ENCODE measurements around the gene PHC2.

PHC2 gene

DNA sequence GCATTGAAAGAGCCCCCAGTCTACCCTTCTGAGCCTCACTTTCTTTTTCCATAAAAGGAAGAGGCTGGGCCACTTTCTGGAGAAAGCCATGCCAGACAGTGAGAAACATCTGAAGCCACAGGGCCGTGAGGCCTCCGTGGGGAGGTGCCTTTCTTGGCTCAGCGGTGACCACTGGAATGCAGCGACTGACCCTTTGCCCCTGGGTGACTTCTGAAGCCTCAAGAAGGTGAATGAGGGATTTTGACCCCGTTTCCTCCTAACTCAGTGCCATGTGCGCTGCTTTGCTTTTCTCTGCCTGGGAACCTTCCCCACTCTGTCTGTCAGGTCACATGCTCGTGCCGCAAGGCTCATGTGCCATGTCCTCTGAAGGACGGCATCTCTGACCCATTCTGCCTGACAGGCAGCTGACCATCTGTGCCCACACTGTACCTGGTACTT, 65.3 kb downstream of the PHC2 start:
- H3K79me2 ChIP-seq (ENCODE audit: control insufficient read depth, insufficient read depth, low read length, poor library complexity), result peaks cover 6% of the 10 kb centered on the region
- H3K4me3 ChIP-seq (ENCODE audit: low read depth, low read length), result no peak overlapping the region
- peak overlapping the region; percentile 84 for H2BK5ac ChIP-seq (ENCODE audit: low read depth, low read length, poor library complexity)
- H4K12ac ChIP-seq (ENCODE audit: low read depth, low read length), result no peak overlapping the region
- H2BK120ac ChIP-seq (ENCODE audit: insufficient read depth, low read length, poor library complexity), result peak overlapping the region; percentile 96
- no peaks in the 10 kb centered on the region for H3K27me3 ChIP-seq (ENCODE audit: insufficient read depth, low read length)
- no peak overlapping the region for H3K9ac ChIP-seq (ENCODE audit: low read length)
- H3K23ac ChIP-seq (ENCODE audit: low read length), result no peak overlapping the region
- no peak for DNase-seq
- H3K79me1 ChIP-seq (ENCODE audit: low read length), result peaks cover 21% of the 10 kb centered on the region
- no peak overlapping the region for H2AK5ac ChIP-seq (ENCODE audit: low read length)
- no peak overlapping the region for H2AFZ ChIP-seq (ENCODE audit: insufficient read depth, low read length, poor library complexity)
- H4K8ac ChIP-seq (ENCODE audit: low read depth, low read length), result peak overlapping the region; percentile 0
- H3K4me2 ChIP-seq (ENCODE audit: low read length), result peak overlapping the region; percentile 1
- H3K18ac ChIP-seq (ENCODE audit: low read length), result peak overlapping the region; percentile 26
- no peak overlapping the region for H3K4ac ChIP-seq (ENCODE audit: low read depth, low read length)
- H3K27ac ChIP-seq (ENCODE audit: low read depth, low read length), result peak overlapping the region; percentile 88
- peak overlapping the region; percentile 84 for H2BK12ac ChIP-seq (ENCODE audit: low read length)
- H3K36me3 ChIP-seq (ENCODE audit: control insufficient read depth in 1 of 2, insufficient read depth in 2 of 2, low read length in 2 of 2), result no peaks in the 10 kb centered on the region
- peak overlapping the region; percentile 2 for H3K14ac ChIP-seq (ENCODE audit: low read length)
- no peaks in the 10 kb centered on the region for H3K9me3 ChIP-seq (ENCODE audit: insufficient read depth, low read depth, low read length)
- peaks cover 21 to 42% of the 10 kb centered on the region in 2 experiments for H3K4me1 ChIP-seq (ENCODE audit: control insufficient read depth in 1 of 2, insufficient read depth in 2 of 2, low read length in 2 of 2)
- WGBS (ENCODE audit: extremely low coverage, insufficient coverage, insufficient read length), result no CpG with 5 or more reads among the region's 9 CpGs
- H4K91ac ChIP-seq (ENCODE audit: low read depth, low read length), result peak overlapping the region; percentile 95

- H2AFZ ChIP-seq (ENCODE audit: insufficient read depth, low read length, poor library complexity), result peak overlapping the region; percentile 31
- H2BK120ac ChIP-seq (ENCODE audit: insufficient read depth, low read length, poor library complexity), result peak overlapping the region; percentile 96
- H4K8ac ChIP-seq (ENCODE audit: low read depth, low read length), result peak overlapping the region; percentile 75
- no peaks in the 10 kb centered on the region for H3K27me3 ChIP-seq (ENCODE audit: insufficient read depth, low read length)
- H3K4ac ChIP-seq (ENCODE audit: low read depth, low read length), result peak overlapping the region; percentile 34
- no peak overlapping the region for H3K9ac ChIP-seq (ENCODE audit: low read length)
- H2AK5ac ChIP-seq (ENCODE audit: low read length), result peak overlapping the region; percentile 86
- no peak overlapping the region for H3K4me3 ChIP-seq (ENCODE audit: low read depth, low read length)
- H2BK5ac ChIP-seq (ENCODE audit: low read depth, low read length, poor library complexity), result peak overlapping the region; percentile 84
- peaks cover 6% of the 10 kb centered on the region for H3K79me2 ChIP-seq (ENCODE audit: control insufficient read depth, insufficient read depth, low read length, poor library complexity)
- peaks cover 21 to 42% of the 10 kb centered on the region in 2 experiments for H3K4me1 ChIP-seq (ENCODE audit: control insufficient read depth in 1 of 2, insufficient read depth in 2 of 2, low read length in 2 of 2)
- peak overlapping the region; percentile 84 for H2BK12ac ChIP-seq (ENCODE audit: low read length)
- peak overlapping the region; percentile 37 for H4K12ac ChIP-seq (ENCODE audit: low read depth, low read length)
- H3K23ac ChIP-seq (ENCODE audit: low read length), result no peak overlapping the region
- peak overlapping the region; percentile 7 for H3K4me2 ChIP-seq (ENCODE audit: low read length)
- H4K91ac ChIP-seq (ENCODE audit: low read depth, low read length), result peak overlapping the region; percentile 95
- H3K27ac ChIP-seq (ENCODE audit: low read depth, low read length), result peak overlapping the region; percentile 88
- H3K79me1 ChIP-seq (ENCODE audit: low read length), result peaks cover 21% of the 10 kb centered on the region
- DNase-seq, result no peak
- no CpG with 5 or more reads among the region's 2 CpGs for WGBS (ENCODE audit: extremely low coverage, insufficient coverage, insufficient read length)
- peak overlapping the region; percentile 13 for H3K18ac ChIP-seq (ENCODE audit: low read length)
- H3K36me3 ChIP-seq (ENCODE audit: control insufficient read depth in 1 of 2, insufficient read depth in 2 of 2, low read length in 2 of 2), result no peaks in the 10 kb centered on the region
- peak overlapping the region; percentile 89 for H3K14ac ChIP-seq (ENCODE audit: low read length)
- H3K9me3 ChIP-seq (ENCODE audit: insufficient read depth, low read depth, low read length), result no peaks in the 10 kb centered on the region
These were observed 66.4 kb downstream of the PHC2 start for GRCh38 chr1:33364565-33364918.

- H2AK5ac ChIP-seq (ENCODE audit: low read length), result peak overlapping the region; percentile 84
- H3K27me3 ChIP-seq (ENCODE audit: insufficient read depth, low read length), result no peaks in the 10 kb centered on the region
- H3K79me2 ChIP-seq (ENCODE audit: control insufficient read depth, insufficient read depth, low read length, poor library complexity), result peaks cover 6% of the 10 kb centered on the region
- no peak overlapping the region for H3K23ac ChIP-seq (ENCODE audit: low read length)
- H3K18ac ChIP-seq (ENCODE audit: low read length), result peak overlapping the region; percentile 85
- peak overlapping the region; percentile 94 for H2BK120ac ChIP-seq (ENCODE audit: insufficient read depth, low read length, poor library complexity)
- peak overlapping the region; percentile 92 for H4K91ac ChIP-seq (ENCODE audit: low read depth, low read length)
- H3K36me3 ChIP-seq (ENCODE audit: control insufficient read depth in 1 of 2, insufficient read depth in 2 of 2, low read length in 2 of 2), result no peaks in the 10 kb centered on the region
- peak overlapping the region; percentile 87 for H4K8ac ChIP-seq (ENCODE audit: low read depth, low read length)
- peaks cover 21% of the 10 kb centered on the region for H3K79me1 ChIP-seq (ENCODE audit: low read length)
- peak overlapping the region; percentile 92 for H3K14ac ChIP-seq (ENCODE audit: low read length)
- H3K4ac ChIP-seq (ENCODE audit: low read depth, low read length), result peak overlapping the region; percentile 77
- H3K4me1 ChIP-seq (ENCODE audit: control insufficient read depth in 1 of 2, insufficient read depth in 2 of 2, low read length in 2 of 2), result peaks cover 21 to 45% of the 10 kb centered on the region in 2 experiments
- peak overlapping the region; percentile 79 for H4K12ac ChIP-seq (ENCODE audit: low read depth, low read length)
- H2BK5ac ChIP-seq (ENCODE audit: low read depth, low read length, poor library complexity), result peak overlapping the region; percentile 93
- no peak overlapping the region for H3K4me3 ChIP-seq (ENCODE audit: low read depth, low read length)
- no peaks in the 10 kb centered on the region for H3K9me3 ChIP-seq (ENCODE audit: insufficient read depth, low read depth, low read length)
- peak overlapping the region; percentile 73 for H3K9ac ChIP-seq (ENCODE audit: low read length)
- no CpG with 5 or more reads among the region's 5 CpGs for WGBS (ENCODE audit: extremely low coverage, insufficient coverage, insufficient read length)
- DNase-seq, result no peak
- peak overlapping the region; percentile 61 for H3K4me2 ChIP-seq (ENCODE audit: low read length)
- peak overlapping the region; percentile 88 for H3K27ac ChIP-seq (ENCODE audit: low read depth, low read length)
- peak overlapping the region; percentile 86 for H2BK12ac ChIP-seq (ENCODE audit: low read length)
- peak overlapping the region; percentile 14 for H2AFZ ChIP-seq (ENCODE audit: insufficient read depth, low read length, poor library complexity)
These were observed 67.4 kb downstream of the PHC2 start for GRCh38 chr1:33363470-33363861.

- no CpG with 5 or more reads among the region's 5 CpGs for WGBS (ENCODE audit: extremely low coverage, insufficient coverage, insufficient read length)
- Histone ChIP-seq H3K4ac (ENCODE audit: low read depth, low read length) (no peak overlapping the region), H3K18ac (ENCODE audit: low read length) (peak overlapping the region; percentile 85), H3K4me2 (ENCODE audit: low read length) (peak overlapping the region; percentile 61), H2AK5ac (ENCODE audit: low read length) (no peak overlapping the region), H3K79me2 (ENCODE audit: control insufficient read depth, insufficient read depth, low read length, poor library complexity) (peaks cover 6% of the 10 kb centered on the region), H3K27me3 (ENCODE audit: insufficient read depth, low read length) (no peaks in the 10 kb centered on the region), H2BK120ac (ENCODE audit: insufficient read depth, low read length, poor library complexity) (no peak overlapping the region), H3K27ac (ENCODE audit: low read depth, low read length) (peak overlapping the region; percentile 88), H2BK12ac (ENCODE audit: low read length) (no peak overlapping the region), H3K14ac (ENCODE audit: low read length) (no peak overlapping the region), H3K36me3 (ENCODE audit: control insufficient read depth in 1 of 2, insufficient read depth in 2 of 2, low read length in 2 of 2) (no peaks in the 10 kb centered on the region), H2AFZ (ENCODE audit: insufficient read depth, low read length, poor library complexity) (no peak overlapping the region), H4K91ac (ENCODE audit: low read depth, low read length) (no peak overlapping the region), H3K4me3 (ENCODE audit: low read depth, low read length) (no peak overlapping the region), H3K9me3 (ENCODE audit: insufficient read depth, low read depth, low read length) (no peaks in the 10 kb centered on the region), H4K12ac (ENCODE audit: low read depth, low read length) (no peak overlapping the region), H4K8ac (ENCODE audit: low read depth, low read length) (no peak overlapping the region), H2BK5ac (ENCODE audit: low read depth, low read length, poor library complexity) (peak overlapping the region; percentile 93), H3K4me1 (ENCODE audit: control insufficient read depth in 1 of 2, insufficient read depth in 2 of 2, low read length in 2 of 2) (peaks cover 21 to 45% of the 10 kb centered on the region in 2 experiments), H3K9ac (ENCODE audit: low read length) (no peak overlapping the region), H3K79me1 (ENCODE audit: low read length) (peaks cover 21% of the 10 kb centered on the region), H3K23ac (ENCODE audit: low read length) (no peak overlapping the region)
- DNase-seq, result no peak
These were observed 67.9 kb downstream of the PHC2 start for GRCh38 chr1:33363021-33363420.

All from trophoblast cell (in vitro differentiated cells and primary cell).